Loucy (cell line): ENCODE results near the gene WBP11.
A peak's percentile ranks its signal among the peaks of the same experiment; 100 is the strongest.

Experiments used
- H2AFZ ChIP-seq: fragments of 200-600 bp; sonication (generic); 2 replicates; pipeline ENCODE4 v1.6.0; 2016; ENCODE audit warnings: antibody characterized with exemption, mild to moderate bottlenecking, low read length, moderate library complexity
- H3F3A ChIP-seq: fragments of 200-600 bp; 2 replicates; pipeline ENCODE4 v1.6.0; 2016; ENCODE audit warnings: antibody characterized with exemption, low read depth, mild to moderate bottlenecking
- H3K27me3 ChIP-seq: fragments of 200-600 bp; sonication (generic); 2 replicates; pipeline ENCODE4 v1.6.1; 2014; ENCODE audit warnings: low read length, mild to moderate bottlenecking; ENCODE audit not compliant: insufficient read depth, poor library complexity, severe bottlenecking
- H3K36me3 ChIP-seq: fragments of 200-600 bp; sonication (generic); 2 replicates; pipeline ENCODE4 v1.6.1; 2016; ENCODE audit warnings: low read length; ENCODE audit not compliant: insufficient read depth
- H3K4me1 ChIP-seq: fragments of 200-600 bp; sonication (generic); 2 replicates; pipeline ENCODE4 v1.5.1; 2014; ENCODE audit warnings: low read length, mild to moderate bottlenecking; ENCODE audit not compliant: insufficient read depth, poor library complexity, severe bottlenecking
- H3K4me2 ChIP-seq: fragments of 200-600 bp; sonication (generic); 2 replicates; pipeline ENCODE4 v1.6.0; 2014; ENCODE audit warnings: antibody characterized with exemption, low read length, low read depth, mild to moderate bottlenecking; ENCODE audit not compliant: poor library complexity, severe bottlenecking
- H3K4me3 ChIP-seq: fragments of 200-600 bp; sonication (generic); 2 replicates; pipeline ENCODE4 v1.5.1; 2014; ENCODE audit warnings: low read length, mild to moderate bottlenecking, mixed read lengths; ENCODE audit not compliant: poor library complexity, severe bottlenecking
- H3K79me2 ChIP-seq: fragments of 200-600 bp; sonication (generic); 2 replicates; pipeline ENCODE4 v1.6.1; 2014; ENCODE audit warnings: low read length; ENCODE audit not compliant: insufficient read depth
- H3K9ac ChIP-seq: fragments of 200-600 bp; sonication (generic); 2 replicates; pipeline ENCODE4 v1.6.0; 2014; ENCODE audit warnings: mild to moderate bottlenecking, low read depth, low read length, moderate library complexity; ENCODE audit not compliant: poor library complexity, severe bottlenecking
- H3K9me2 ChIP-seq: fragments of 200-600 bp; sonication (generic); replicated peaks from 2 replicates; pipeline ENCODE4 v1.6.1; 2016; ENCODE audit warnings: low read depth, low read length, mixed read lengths
- H3K9me3 ChIP-seq: fragments of 200-600 bp; sonication (generic); 2 replicates; pipeline ENCODE4 v1.6.1; 2014; ENCODE audit warnings: mild to moderate bottlenecking, antibody characterized with exemption, low read length, low read depth; ENCODE audit not compliant: insufficient read depth
- H4K20me1 ChIP-seq: fragments of 200-600 bp; sonication (generic); 2 replicates; pipeline ENCODE4 v1.6.0; 2014; ENCODE audit warnings: antibody characterized with exemption, low read length, mild to moderate bottlenecking; ENCODE audit not compliant: insufficient read depth, poor library complexity, severe bottlenecking
- CTCF ChIP-seq: fragments of 200-600 bp; sonication (generic); conservative IDR thresholded peaks from 2 replicates; pipeline ENCODE4 v1.5.1; 2014; ENCODE audit warnings: mild to moderate bottlenecking, antibody characterized with exemption, low read length
- EZH2phosphoT487 ChIP-seq: fragments of 200-600 bp; IDR thresholded peaks from 2 replicates; pipeline ENCODE4 v1.6.1; 2018; ENCODE audit warnings: antibody characterized with exemption, mild to moderate bottlenecking, moderate library complexity, borderline replicate concordance

WBP11 gene

GRCh38 chr12:14769969-14770495, 33.2 kb downstream of the WBP11 start:
- H2AFZ ChIP-seq = peak overlapping the region; percentile 86
- peak overlapping the region; percentile 88 for H3K9ac ChIP-seq
- peak overlapping the region; percentile 76 for H3K4me2 ChIP-seq
- H3F3A ChIP-seq = peaks cover 7% of the 10 kb centered on the region; the same call in 1 of the 2 replicates
- peaks cover 54% of the 10 kb centered on the region for H3K79me2 ChIP-seq
- H3K27me3 ChIP-seq = no peaks in the 10 kb centered on the region
- no peaks in the 10 kb centered on the region; the same call in 1 of the 2 replicates for H3K36me3 ChIP-seq
- peak overlapping the region; percentile 94 for H3K4me3 ChIP-seq
- H4K20me1 ChIP-seq = peaks cover 23% of the 10 kb centered on the region
- H3K4me1 ChIP-seq = peaks cover 38% of the 10 kb centered on the region
- H3K9me3 ChIP-seq = peaks cover 5% of the 10 kb centered on the region; the same call in 1 of the 2 replicates
- H3K9me2 ChIP-seq = no peaks in the 10 kb centered on the region
- TF ChIP-seq CTCF (peak; percentile 72), EZH2phosphoT487 (no peak)

GRCh38 chr12:14769466-14769968, 33.8 kb downstream of the WBP11 start:
- Histone ChIP-seq H2AFZ (peak overlapping the region; percentile 86; the same call in 1 of the 2 replicates), H3K4me2 (peak overlapping the region; percentile 76), H4K20me1 (peaks cover 23% of the 10 kb centered on the region), H3K4me3 (peak overlapping the region; percentile 94), H3K79me2 (peaks cover 57% of the 10 kb centered on the region), H3K9ac (peak overlapping the region; percentile 88), H3K4me1 (peaks cover 38% of the 10 kb centered on the region), H3K36me3 (no peaks in the 10 kb centered on the region; the same call in 1 of the 2 replicates), H3K9me2 (no peaks in the 10 kb centered on the region), H3K9me3 (peaks cover 5% of the 10 kb centered on the region; the same call in 1 of the 2 replicates), H3F3A (peaks cover 7% of the 10 kb centered on the region; the same call in 1 of the 2 replicates), H3K27me3 (no peaks in the 10 kb centered on the region)
- TF ChIP-seq EZH2phosphoT487 = no peak
- no peak for TF ChIP-seq CTCF

GRCh38 chr12:14768823-14769405, 34.4 kb downstream of the WBP11 start:
- H3K27me3 ChIP-seq = no peaks in the 10 kb centered on the region
- peak overlapping the region; percentile 88 for H3K9ac ChIP-seq
- H3K9me2 ChIP-seq = no peaks in the 10 kb centered on the region
- peaks cover 59% of the 10 kb centered on the region for H3K79me2 ChIP-seq
- H3K4me3 ChIP-seq = peak overlapping the region; percentile 94
- H4K20me1 ChIP-seq = peaks cover 23% of the 10 kb centered on the region
- H3K4me1 ChIP-seq = peaks cover 38% of the 10 kb centered on the region
- H3K4me2 ChIP-seq = peak overlapping the region; percentile 76
- no peak overlapping the region for H2AFZ ChIP-seq
- TF ChIP-seq CTCF (no peak), EZH2phosphoT487 (no peak)
- no peaks in the 10 kb centered on the region; the same call in 1 of the 2 replicates for H3K36me3 ChIP-seq
- peaks cover 7% of the 10 kb centered on the region; the same call in 1 of the 2 replicates for H3F3A ChIP-seq
- H3K9me3 ChIP-seq = peaks cover 5% of the 10 kb centered on the region; the same call in 1 of the 2 replicates
